Stimulated activated CD4-positive, alpha-beta T cell treated with anti-CD3 and anti-CD28 coated beads, Interleukin-1b, Interleukin-23, amount 100 ng/mL, for 48 hours (primary cell): Measurements from ENCODE around the gene DEFB132.

Experiments used
- DNase-seq: peaks from one replicate; pipeline ENCODE4 v3.0.0-alpha.2; 2020

Gene DEFB132

DNA sequence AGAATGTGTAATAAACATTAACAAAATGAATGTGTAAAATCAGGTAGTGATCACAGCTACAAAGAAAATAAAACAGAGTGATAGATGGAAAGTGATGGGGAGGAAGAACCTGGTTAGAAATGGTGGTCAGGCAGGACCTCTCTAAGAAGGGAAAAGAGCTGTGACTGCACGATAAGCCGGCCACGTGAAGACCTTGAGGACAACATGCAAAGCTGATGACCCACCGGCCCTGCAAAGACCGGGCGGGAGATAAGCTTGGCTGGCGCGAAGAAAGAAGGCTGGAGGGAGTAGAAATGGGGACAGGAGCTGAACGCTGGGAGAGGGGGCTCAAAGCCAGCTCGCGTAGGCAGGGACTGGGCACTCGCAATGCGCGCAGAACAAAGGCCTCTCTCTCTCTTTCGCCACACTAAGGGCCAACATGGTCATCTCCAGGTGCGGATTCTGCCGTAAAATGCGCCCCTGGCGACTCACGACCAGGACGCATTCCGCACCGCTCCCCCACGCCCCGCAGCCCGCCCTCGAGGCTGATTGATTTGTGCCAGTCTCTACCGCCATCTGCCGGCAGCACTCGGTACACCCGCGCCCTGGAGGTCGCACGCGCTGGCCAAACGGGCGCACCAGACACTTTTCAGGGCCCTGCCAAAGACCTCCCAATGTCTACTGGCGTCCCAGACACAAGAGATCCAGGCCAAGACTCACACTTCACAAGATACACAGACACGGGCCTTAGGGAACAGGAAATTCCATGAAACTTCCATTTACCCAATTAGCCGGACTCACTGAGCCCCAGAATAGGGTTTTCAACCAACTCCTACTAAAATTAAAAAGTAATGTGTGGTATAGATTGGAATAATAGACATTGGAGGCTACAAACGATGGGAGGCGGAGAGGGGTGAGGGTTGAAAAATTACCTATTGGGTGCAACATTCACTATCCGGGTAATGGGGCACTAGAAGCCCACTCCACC is 9.4 kb downstream of the DEFB132 start:
- DNase-seq, result peak; percentile 90

DNA sequence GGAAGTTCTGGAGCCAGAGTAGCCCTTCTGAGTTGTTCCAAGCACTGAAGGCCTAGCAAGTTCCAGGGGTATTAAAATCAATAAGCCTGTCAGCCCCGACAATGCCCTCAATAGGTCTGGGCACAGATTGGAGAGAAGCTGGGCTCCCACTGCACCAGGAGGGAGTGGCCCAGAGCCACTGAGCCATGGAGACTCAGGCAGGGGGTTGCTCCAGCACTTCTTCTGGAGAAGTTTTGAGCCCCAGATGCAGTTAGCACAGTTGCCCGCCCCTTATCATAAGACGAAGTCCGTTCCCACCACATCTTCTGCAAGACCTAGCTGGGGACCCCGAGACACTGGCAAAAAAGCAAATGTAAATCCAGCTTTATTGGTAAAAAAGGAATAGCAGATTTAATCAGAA is 13.0 kb downstream of the DEFB132 start:
- no peak for DNase-seq

DNA sequence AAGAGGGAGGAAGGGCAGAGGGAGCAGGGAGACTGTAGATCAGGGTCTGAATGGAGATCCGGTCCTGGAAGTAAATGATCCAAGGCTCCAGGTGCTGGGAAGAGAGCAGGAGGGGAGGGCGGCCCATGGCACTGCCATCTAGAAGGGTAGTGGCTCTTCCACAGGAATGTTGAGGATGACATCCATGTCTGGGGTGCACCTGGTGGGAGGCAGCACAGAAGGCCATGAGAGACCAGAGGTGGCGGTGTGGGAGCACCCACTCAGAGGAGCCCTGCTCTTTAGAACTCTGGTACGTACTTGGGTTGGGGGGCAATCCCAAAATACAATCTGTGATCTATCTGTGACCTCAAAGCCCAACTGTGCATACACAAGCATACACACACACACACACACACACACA is 13.5 kb downstream of the DEFB132 start:
- no peak for DNase-seq

DNA sequence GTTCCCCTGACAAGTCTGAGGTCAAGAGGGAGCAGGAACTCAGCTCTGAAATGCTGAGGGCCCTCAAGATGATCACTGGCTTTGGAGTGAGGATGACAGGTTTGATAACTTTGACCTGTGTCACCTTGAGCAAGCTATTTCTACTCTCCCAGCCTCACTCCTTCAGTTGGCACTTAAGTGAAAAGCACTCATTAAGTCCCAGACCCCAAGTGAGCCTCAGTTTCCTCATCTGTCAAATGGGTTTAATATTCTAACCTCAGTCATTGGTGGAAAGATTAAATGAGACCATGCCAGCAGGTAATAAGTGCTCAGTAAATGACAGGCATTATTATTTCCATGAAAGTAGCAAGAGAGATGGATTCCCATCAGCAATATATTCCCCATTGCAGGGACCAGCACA is 14.0 kb downstream of the DEFB132 start:
- DNase-seq, result no peak

DNA sequence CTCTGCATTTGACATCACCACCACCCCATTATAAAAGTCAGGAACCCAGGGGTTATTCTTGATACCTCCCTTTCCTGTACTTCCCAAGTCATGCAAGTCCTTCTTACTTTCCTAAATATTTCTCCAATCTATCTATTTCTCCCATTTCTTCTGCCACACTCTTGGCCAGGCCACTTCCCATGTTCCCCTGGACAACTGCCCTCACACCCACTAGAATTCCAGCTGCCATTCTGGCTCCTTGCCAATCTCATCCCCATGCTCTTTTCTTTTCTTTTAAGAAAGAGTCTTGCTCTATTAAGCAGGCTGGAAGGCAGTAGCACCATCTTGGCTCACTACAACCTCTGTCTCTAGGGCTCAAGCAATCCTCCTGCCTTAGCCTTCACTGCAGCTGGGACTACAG is 15.2 kb downstream of the DEFB132 start:
- DNase-seq, result no peak

DNA sequence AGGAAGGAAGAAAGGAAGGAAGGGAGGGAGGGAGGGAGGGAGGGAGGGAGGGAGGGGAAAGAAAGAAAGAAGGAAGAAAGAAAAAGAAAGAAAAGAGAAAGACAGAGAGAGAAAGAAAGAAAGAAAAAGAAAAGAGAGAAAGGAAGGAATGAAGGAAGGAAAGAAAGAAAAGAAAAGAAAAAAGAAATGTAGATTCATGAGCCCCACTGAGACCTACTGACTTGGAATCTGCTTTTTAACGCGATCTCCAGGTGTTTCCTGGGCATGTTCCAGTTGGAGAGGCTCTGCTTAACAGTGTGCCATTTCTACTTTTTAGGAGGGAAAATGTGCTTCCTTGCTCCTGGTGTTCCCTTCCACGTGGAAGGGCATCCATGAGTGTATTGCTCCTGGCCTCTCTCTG is 16.4 kb downstream of the DEFB132 start:
- no peak for DNase-seq

DNA sequence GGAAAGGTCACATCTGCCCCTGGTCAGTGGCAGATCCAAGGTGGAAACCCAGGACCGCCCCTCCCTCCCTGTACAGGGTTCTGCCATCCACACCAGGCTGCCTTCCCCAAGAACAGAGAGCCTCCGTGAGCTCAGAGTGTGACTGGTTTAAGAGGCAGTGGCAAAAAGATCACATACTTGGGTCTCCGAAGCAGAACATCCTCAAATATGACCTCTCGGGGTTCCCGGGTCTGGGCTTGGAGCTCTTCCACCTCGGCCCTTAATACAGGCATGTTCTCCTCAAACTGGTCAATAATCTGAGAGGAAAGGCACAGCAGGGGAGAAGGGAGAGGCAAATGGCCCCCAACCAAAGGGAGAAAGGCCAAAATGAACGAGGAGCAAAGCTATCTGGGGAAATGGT is 18.3 kb downstream of the DEFB132 start:
- DNase-seq, result no peak

DNA sequence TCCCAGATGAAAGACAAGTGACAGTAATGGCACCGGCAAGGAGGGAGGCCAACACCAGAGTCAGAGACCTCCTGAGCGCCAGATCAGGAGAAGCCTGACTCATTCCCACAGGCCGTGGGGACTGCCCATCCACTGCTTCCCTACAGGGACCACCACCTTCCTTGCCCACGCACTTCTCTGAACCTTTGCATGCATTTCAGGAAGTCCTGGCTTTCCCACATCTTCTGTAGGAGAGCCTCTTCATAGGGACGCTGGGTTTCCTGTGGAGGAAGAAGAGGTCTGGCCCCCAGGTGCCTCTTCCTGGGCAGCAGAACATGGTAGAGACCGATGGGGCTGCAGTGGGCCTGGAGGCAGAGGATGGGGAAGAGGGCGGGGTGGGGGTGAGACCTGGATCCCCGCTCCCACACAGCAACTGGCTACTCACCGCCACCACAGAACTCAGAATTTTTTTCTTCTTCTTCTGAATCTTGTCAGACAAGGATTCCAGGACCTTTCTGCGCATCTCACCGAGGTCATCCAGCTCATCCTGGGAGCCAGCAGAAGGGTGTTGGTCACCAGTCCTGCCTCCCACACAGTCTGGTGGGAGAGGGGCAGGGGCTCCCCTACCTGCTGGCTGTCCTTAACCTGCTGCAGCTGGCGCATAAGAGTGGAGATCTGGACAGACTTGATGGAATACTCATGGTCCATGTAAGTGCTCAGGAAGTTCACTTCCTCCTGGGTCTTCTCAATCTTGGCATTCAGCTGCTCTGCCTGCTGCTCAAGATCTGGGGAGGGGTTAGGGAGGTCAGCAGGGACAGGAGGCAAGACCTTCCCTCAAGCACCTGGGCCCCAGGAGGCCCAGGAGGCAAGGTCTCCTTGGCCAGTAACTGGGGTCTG is 19.3 kb downstream of the DEFB132 start:
- DNase-seq, result no peak

DNA sequence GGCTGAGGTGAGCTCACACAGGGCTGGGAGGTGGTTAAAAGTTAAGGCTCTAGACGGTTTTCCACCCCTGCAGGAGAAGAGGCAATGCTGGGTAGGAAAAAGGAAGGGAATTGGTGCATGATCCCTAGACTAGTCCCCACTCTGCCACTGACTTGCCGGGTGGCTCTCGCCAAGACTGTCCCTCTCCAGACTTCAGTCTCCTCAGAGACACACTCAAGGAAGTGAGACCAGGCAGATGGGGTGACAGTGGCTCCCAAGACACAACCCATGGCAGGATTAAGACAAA is 19.9 kb downstream of the DEFB132 start:
- no peak for DNase-seq

DNA sequence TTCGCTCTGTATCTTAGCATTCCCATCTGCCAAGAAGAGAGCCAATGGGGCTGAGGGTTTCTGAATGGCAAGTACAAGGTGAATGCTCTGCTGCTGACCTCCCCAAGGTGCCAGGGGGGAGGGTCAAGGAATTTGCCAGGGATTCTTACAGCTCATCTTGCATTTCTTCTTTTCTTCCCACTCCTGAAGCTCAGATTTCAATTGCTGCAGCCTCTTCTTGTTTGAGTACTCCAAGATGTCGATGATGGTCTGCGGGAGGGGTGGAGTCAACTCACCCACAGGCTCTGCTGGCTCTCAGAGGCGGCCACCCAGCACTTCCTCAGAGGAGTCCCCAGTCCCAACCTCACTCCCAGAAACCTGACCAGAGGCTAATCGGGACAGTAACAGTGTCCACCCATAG is 20.7 kb downstream of the DEFB132 start:
- no peak for DNase-seq

DNA sequence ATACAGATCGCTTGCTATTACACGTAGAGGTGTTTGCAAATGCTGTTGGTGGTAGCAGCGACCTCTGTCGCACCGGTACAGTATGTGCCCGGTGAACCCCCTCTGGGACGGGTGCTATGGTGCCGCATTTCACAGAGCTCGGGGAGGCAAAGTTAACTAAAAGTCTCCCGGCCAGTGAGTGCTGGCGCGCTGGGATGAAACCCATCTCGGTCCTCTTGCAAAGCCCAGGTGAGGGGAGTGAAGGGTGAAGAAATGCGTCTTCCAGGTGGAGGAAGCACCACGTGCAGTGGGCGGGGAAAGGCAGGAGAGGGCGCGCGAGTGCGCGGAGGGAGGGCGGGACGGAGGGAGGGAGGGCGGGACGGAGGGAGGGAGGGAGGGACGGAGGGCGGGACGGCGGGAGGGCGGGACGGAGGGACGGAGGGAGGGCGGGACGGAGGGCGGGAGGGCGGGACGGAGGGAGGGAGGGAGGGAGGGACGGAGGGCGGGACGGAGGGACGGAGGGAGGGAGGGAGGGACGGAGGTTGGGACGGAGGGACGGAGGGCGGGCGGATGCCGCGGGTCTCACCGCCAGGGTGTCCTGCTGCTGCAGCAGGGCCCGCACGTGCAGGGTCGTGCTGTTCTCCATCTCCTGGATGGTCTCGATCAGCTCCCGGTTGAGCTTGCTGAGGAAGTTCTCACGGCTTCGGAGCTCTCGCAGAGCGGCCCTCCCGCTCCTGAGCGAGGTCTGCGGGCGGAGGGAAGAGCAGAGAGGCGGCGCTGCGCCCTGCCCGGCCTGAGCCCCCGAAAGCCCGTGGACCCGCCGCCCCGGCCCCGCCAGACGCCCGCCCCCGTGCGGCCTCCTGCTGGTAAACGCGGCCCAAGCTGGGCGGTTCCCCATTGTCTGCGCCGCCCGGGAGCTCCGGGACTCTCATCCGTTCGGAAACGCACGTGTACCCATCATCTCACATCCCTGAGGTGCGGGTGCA is 21.4 kb downstream of the DEFB132 start:
- no peak for DNase-seq

DNA sequence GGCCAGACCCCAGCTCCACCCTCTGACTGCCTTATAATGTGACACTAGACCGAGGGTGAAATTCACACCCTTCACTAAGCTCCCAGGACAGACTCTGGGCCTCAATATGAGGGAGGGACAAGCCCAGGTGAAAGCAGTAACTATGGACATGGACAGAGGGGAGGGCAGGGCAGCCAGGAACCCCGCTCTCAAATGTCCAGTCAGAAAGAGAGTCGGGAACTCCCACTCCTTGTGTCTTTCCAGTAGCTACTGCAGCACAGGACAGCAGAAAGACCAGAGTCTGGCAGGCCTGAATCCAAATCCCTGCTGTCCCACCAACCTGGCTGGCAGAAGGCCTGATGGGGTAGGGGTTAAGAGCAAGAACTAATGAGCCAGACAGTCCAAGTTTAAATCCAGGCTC is 26.6 kb downstream of the DEFB132 start:
- DNase-seq, result no peak

DNA sequence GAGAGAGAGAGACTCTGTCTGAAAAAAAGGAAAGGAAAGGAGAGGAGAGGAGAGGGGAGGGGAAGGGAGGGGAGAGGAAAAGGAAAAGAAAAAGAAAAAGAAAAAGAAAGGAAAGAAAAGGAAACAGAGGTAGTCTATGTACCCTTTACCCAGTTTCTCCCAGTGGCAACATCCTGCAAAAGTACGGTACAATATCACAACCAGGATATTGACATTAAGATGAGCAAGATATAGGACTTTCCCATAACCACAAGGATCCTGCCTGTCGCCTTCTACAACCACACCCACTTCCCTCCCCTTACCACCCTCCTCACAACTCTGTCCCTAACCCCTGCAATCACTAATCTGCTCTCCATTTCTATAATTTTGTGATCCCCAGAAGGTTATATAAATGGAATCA is 29.0 kb downstream of the DEFB132 start:
- no peak for DNase-seq

DNA sequence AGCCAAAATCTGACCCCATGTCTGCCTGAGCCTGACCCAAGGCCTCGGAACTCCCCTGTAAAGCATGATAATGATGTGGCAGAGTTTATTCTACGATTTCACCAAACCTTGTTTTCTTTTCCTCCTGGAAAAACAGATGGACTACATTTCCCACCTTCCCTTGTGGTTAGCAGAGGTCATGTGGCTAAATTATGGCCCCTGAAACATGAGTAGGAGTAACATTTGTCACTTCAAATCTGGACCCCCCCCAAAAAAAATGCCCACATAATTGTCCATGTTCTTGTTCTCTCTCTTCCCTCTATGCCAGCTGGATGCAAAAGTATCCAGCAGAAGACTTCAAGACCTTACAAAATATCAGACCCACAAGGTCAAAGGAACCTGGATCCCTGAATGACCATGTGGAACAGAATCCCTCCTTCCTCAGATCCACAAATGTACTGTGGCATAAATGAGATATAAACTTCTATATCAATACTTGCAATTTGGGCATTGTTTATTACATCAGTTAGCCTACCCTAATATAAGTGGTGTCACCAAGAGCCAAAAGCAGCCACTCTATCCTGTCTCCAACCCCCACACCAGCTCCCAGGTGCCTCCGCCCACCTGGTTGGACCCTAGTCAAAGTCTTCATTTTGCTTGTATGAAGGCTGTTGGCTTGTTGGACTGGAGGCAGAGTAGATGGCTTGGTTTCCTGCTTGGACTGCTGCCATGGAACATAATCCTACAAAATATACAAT is 31.6 kb downstream of the DEFB132 start:
- DNase-seq, result no peak

DNA sequence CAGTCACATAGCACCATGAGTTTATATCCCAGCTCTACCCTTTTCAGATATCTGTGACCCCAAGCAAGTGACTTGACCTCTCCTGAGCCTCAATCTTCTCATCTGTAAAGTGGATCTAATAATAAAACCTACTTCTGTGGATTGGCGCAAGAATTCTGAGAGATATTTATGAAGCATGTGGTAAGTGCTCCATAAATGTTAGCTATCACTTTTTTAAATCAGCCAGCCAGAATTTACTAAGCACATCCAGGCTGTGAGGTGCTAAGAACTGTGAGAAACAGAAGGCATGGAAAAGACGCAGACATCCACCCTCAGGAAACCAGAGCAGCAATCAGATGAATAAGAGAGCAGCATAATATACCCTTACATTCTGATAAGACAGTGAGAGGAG is 32.2 kb downstream of the DEFB132 start:
- DNase-seq, result no peak

DNA sequence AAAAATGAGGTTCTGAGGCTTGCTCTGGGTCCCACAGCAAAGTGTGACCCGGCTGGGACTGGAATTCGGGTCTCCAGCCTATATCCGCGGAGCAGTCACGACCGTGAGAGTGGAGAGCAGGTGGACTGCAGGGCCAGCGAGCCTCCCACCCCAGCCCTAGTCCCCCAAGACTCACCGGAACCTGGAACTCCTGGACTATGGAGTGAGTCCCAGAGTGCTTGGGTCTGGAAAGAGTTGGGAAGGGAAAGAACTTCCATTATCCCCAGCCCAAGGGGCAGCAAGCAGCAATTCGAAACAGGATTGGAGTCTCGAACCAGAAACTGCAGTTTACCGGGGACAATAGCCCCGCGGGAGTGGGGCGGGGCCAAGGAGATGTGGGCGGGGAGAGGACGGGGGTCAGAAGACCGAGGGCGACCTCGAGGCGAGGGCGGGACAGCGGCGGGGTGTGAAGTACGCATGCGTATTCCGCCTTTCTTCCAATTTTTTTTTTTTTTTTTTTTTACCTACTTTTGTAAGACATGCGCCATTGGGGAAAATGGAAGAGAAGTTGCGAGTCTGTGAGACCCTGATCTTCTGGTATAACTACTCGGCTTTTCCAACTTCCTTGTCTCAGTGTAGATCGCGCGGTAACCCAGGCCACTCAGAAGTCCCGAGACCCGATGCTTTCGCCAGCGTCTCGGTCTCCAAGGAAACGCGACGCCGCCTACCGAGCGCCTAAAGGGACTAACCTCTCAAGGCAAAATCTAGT is 32.7 kb downstream of the DEFB132 start, which contains the start of gene C20orf96:
C20orf96 (minus strand) TSS at position 667 of the 748 bp plus-strand sequence; CDS start at position 527, 140 bp downstream.
- DNase-seq, result peak; percentile 91

DNA sequence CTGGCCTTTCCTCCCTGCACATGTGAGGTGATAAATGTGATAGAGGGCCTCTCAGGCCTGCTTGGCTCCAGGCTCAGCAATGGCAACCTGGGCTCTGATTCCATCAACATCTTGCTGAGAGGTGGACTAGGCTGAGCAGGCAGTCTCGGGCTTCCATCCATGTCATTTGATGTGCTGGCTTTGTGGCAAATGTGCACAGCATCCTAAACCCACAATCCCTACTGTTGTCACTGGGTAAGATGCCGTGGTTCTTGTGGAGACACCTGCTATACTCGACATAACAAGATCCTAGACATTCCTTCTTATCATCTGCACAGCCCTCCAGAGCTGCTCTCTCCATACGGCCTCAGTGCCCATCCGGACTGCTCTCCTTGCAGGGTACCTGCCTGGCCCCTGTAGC is 37.1 kb downstream of the DEFB132 start:
- no peak for DNase-seq

DNA sequence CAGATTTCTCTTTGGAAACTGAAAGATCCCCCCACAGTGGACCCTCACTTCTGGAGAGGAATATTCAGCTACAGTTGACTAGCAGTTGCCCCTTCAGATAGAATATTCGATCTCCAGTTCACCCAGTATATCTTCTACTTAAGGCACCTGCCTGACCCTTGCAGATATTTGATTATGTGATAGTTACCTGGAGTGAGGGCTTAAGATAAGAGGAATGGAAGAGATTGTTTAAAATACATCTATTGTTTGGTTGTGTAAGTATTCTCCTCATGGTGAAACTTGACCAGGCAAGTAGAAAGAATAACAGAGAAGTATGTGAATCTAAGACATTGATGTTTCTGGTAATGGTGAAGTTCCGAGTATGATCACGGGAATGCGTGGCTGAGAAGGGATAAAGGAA is 38.3 kb downstream of the DEFB132 start:
- no peak for DNase-seq

DNA sequence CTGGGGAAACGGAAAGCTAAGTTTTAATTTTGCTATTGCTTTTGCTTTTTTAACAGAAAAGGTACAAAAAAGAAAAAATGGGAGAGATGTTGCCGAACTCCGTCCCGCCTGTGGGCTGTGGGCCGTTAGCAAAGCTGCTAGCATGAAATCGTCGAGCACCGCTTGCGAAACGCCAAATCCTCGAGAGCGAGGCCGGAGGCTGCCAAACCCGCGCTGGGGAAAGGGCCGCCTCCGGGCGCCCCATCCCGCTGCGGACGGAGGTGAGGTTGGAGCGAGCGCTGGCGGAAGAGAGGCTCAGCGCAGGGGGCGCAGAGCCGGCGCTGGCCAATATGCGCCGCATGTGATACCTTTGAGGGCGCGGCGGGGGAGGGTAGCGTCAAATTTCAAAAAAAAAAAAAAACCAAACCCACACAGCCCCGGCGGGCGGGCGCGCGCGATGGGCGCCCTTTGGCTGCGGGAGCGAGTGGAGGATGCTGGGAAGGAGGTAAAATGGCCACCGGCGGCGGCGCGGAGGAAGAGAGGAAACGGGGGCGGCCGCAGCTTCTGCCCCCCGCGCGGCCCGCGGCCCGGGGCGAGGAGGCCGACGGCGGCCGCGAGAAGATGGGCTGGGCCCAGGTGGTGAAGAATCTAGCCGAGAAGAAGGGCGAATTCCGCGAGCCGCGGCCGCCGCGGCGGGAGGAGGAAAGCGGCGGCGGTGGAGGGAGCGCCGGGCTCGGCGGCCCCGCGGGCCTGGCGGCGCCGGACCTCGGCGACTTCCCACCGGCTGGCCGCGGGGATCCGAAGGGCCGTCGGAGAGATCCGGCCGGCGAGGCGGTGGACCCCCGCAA is 39.8 kb downstream of the DEFB132 start, which contains the start of gene ZCCHC3:
ZCCHC3 (plus strand) TSS at position 473 of the 827 bp plus-strand sequence; CDS start at position 490, 17 bp downstream.
- DNase-seq, result peak; percentile 84
